ENCODE results near the gene DLG5.

Gene DLG5

GRCh38 chr10:77823811-77824542 is 102.6 kb downstream of the DLG5 start:
- DNase-seq (ENCODE audit: low read depth in 3 of 3, low spot score in 1 of 3), result no peak

GRCh38 chr10:77821551-77821950 is 105.0 kb downstream of the DLG5 start:
- no peak for DNase-seq (ENCODE audit: low read depth in 3 of 3, low spot score in 1 of 3)

GRCh38 chr10:77821036-77821435 is 105.5 kb downstream of the DLG5 start:
- no peak for DNase-seq (ENCODE audit: low read depth in 3 of 3, low spot score in 1 of 3)

- no peak for DNase-seq (ENCODE audit: low read depth in 3 of 3, low spot score in 1 of 3)
Measured at GRCh38 chr10:77820349-77820748, 106.2 kb downstream of the DLG5 start.

- no peak for DNase-seq (ENCODE audit: low read depth in 3 of 3, low spot score in 1 of 3)
Measured at GRCh38 chr10:77819210-77820112, 107.1 kb downstream of the DLG5 start.

GRCh38 chr10:77818378-77818777 is 108.2 kb downstream of the DLG5 start:
- no peak for DNase-seq (ENCODE audit: low read depth in 3 of 3, low spot score in 1 of 3)

GRCh38 chr10:77817541-77817940 is 109.0 kb downstream of the DLG5 start:
- no peak for DNase-seq (ENCODE audit: low read depth in 3 of 3, low spot score in 1 of 3)

- DNase-seq (ENCODE audit: low read depth in 3 of 3, low spot score in 1 of 3), result no peak
Measured at GRCh38 chr10:77816311-77816710, 110.2 kb downstream of the DLG5 start.

- no peak for DNase-seq (ENCODE audit: low read depth in 3 of 3, low spot score in 1 of 3)
Measured at GRCh38 chr10:77812741-77813140, 113.8 kb downstream of the DLG5 start.

GRCh38 chr10:77811831-77812430 is 114.6 kb downstream of the DLG5 start:
- no peak for DNase-seq (ENCODE audit: low read depth in 3 of 3, low spot score in 1 of 3)

- no peak for DNase-seq (ENCODE audit: low read depth in 3 of 3, low spot score in 1 of 3)
Measured at GRCh38 chr10:77810446-77811335, 115.9 kb downstream of the DLG5 start.

- DNase-seq (ENCODE audit: low read depth in 3 of 3, low spot score in 1 of 3), result no peak
Measured at GRCh38 chr10:77809336-77809735, 117.2 kb downstream of the DLG5 start.

GRCh38 chr10:77807706-77808105 is 118.8 kb downstream of the DLG5 start:
- DNase-seq (ENCODE audit: low read depth in 3 of 3, low spot score in 1 of 3), result no peak

- DNase-seq (ENCODE audit: low read depth in 3 of 3, low spot score in 1 of 3), result no peak
Measured at GRCh38 chr10:77806511-77807157, 119.9 kb downstream of the DLG5 start.

GRCh38 chr10:77805676-77806075 is 120.9 kb downstream of the DLG5 start:
- DNase-seq (ENCODE audit: low read depth in 3 of 3, low spot score in 1 of 3), result no peak

- no peak for DNase-seq (ENCODE audit: low read depth in 3 of 3, low spot score in 1 of 3)
Measured at GRCh38 chr10:77804371-77804770, 122.2 kb downstream of the DLG5 start.

- DNase-seq (ENCODE audit: low read depth in 3 of 3, low spot score in 1 of 3), result no peak
Measured at GRCh38 chr10:77801474-77802161, 124.9 kb downstream of the DLG5 start.

- no peak for DNase-seq (ENCODE audit: low read depth in 3 of 3, low spot score in 1 of 3)
Measured at GRCh38 chr10:77800738-77801266, 125.8 kb downstream of the DLG5 start.

- no peak for DNase-seq (ENCODE audit: low read depth in 3 of 3, low spot score in 1 of 3)
Measured at GRCh38 chr10:77800320-77800719, 126.2 kb downstream of the DLG5 start.

GRCh38 chr10:77799352-77799751 is 127.2 kb downstream of the DLG5 start:
- DNase-seq (ENCODE audit: low read depth in 3 of 3, low spot score in 1 of 3), result no peak

Measured in stimulated activated CD4-positive, alpha-beta T cell treated with anti-CD3 and anti-CD28 coated beads, TNF-alpha, amount 100 ng/mL, for 1 hour (primary cell).